Colonic mucosa (tissue), 4 donors: ENCODE results near the gene NXNL1. TPM values are rescaled to one million over a fixed set of nuclear protein-coding genes. Genes with fewer than 3 reads are reported as not detected.
"Not testable (repeated sequence)": the region's sequence is repeated elsewhere in the genome, so short reads cannot be mapped to it uniquely, and the experiment has no call there.

ENCODE experiments used
- DNase-seq: peaks from one replicate; pipeline ENCODE4 v3.0.0-alpha.2; 2020
- H3K27ac ChIP-seq: fragments of 200-600 bp; one replicate; pipeline ENCODE4 v1.8.0; 2021
- H3K27me3 ChIP-seq: fragments of 200-600 bp; one replicate; pipeline ENCODE4 v1.8.0; 2021
- H3K36me3 ChIP-seq: fragments of 200-600 bp; one replicate; pipeline ENCODE4 v1.8.0; 2021
- H3K4me1 ChIP-seq: fragments of 200-600 bp; one replicate; pipeline ENCODE4 v1.8.0; 2021; ENCODE audit warnings: mild to moderate bottlenecking
- H3K4me3 ChIP-seq: fragments of 200-600 bp; one replicate; pipeline ENCODE4 v1.8.0; 2021
- H3K9ac ChIP-seq, 2 donors: one replicate each; pipeline ENCODE4 v1.7.0; 2013; ENCODE audit warnings: control low read depth in 2 of 2, low read depth in 2 of 2, low read length in 2 of 2
- H3K9me3 ChIP-seq: fragments of 200-600 bp; one replicate; pipeline ENCODE4 v1.8.0; 2021
- CTCF ChIP-seq: fragments of 200-600 bp; IDR thresholded peaks from one replicate; pipeline ENCODE4 v1.8.0; 2022; ENCODE audit warnings: antibody characterized with exemption, mild to moderate bottlenecking
- intact Hi-C: fragments of 100-400 bp; cut with DNase I; formaldehyde crosslinking; loops from one replicate; pipeline ENCODE4 v1.14.1; 2022
- total RNA-seq, 2 donors: library from RNA; stranded (reverse); fragmentation: NEBNext Ultra II Directional in 1 of 2; extraction: Animal tissue kit (Norgen Biotek cat#: 25700) in 1 of 2; gene quantifications; one replicate each; pipeline ENCODE4 v1.2.1, GENCODE V29; 2021
- donor health status: healthy.
- donor health status: DM: no; HTN: no; CAD: no.
- donor health status: DM: no; HTN: no; CAD: no.

NXNL1 gene
- total RNA-seq, 2 donors from 2014 or later, result not detected

- Histone ChIP-seq H3K27ac (no peak overlapping the region), H3K4me1 (no peaks in the 10 kb centered on the region), H3K27me3 (no peaks in the 10 kb centered on the region), H3K4me3 (no peak overlapping the region), H3K36me3 (no peaks in the 10 kb centered on the region), H3K9me3 (no peaks in the 10 kb centered on the region), H3K9ac (no peak overlapping the region)
- TF ChIP-seq CTCF, result no peak
- intact Hi-C loops, result no loop called here
- no peak for DNase-seq
Observed at GRCh38 chr19:17503240-17503639, 42.5 kb upstream of the NXNL1 start.

- intact Hi-C loops, result no loop called here
- H3K9me3 ChIP-seq, result no peaks in the 10 kb centered on the region
- no peak for DNase-seq
- no peak overlapping the region for H3K9ac ChIP-seq
- no peak overlapping the region for H3K27ac ChIP-seq
- no peak for TF ChIP-seq CTCF
- no peaks in the 10 kb centered on the region for H3K4me1 ChIP-seq
- H3K36me3 ChIP-seq, result no peaks in the 10 kb centered on the region
- H3K27me3 ChIP-seq, result no peaks in the 10 kb centered on the region
- no peak overlapping the region for H3K4me3 ChIP-seq
Observed at GRCh38 chr19:17500447-17501198, 39.9 kb upstream of the NXNL1 start.

- no peaks in the 10 kb centered on the region for H3K27me3 ChIP-seq
- no peak overlapping the region for H3K9ac ChIP-seq
- no peaks in the 10 kb centered on the region for H3K4me1 ChIP-seq
- no peak for TF ChIP-seq CTCF
- H3K4me3 ChIP-seq, result no peak overlapping the region
- no peak overlapping the region for H3K27ac ChIP-seq
- no peak for DNase-seq
- no peaks in the 10 kb centered on the region for H3K36me3 ChIP-seq
- intact Hi-C loops, result no loop called here
- no peaks in the 10 kb centered on the region for H3K9me3 ChIP-seq
Observed at GRCh38 chr19:17499648-17500446, 39.1 kb upstream of the NXNL1 start.

- H3K36me3 ChIP-seq, H3K27me3 ChIP-seq, H3K27ac ChIP-seq, DNase-seq, intact Hi-C loops, H3K4me3 ChIP-seq, H3K9ac ChIP-seq, H3K9me3 ChIP-seq, H3K4me1 ChIP-seq: not testable (repeated sequence)
Observed at GRCh38 chr19:17499025-17499424, 38.3 kb upstream of the NXNL1 start.

DNA sequence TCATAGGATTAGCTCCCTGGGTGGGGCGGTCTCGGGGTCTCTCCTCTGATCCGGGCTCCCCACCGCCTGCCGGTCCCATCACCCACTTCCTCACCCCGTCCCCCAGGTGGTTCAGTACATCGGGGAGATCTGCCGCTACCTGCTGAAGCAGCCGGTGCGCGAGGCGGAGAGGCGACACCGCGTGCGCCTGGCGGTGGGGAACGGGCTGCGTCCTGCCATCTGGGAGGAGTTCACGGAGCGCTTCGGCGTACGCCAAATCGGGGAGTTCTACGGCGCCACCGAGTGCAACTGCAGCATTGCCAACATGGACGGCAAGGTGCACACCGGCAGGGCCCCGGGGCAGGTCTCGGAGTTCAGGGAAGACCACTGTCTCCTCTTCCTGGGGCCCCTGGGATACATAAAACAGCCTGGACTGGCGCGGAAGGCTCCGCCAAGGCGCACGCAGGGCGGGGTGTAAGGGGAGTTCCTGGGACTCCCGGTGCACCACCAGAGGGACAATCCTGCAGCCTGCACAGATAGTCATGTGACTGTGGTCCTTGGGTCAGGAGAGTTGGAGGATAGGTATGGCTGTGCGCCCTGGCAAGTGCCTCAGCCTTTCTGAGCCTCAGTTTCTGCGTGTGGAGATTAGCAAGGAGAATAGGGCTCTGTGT lies 36.5 kb upstream of the NXNL1 start:
- Histone ChIP-seq H3K36me3 (no peaks in the 10 kb centered on the region), H3K27ac (no peak overlapping the region), H3K9ac (no peak overlapping the region), H3K27me3 (no peaks in the 10 kb centered on the region), H3K9me3 (no peaks in the 10 kb centered on the region), H3K4me1 (no peaks in the 10 kb centered on the region), H3K4me3 (peak overlapping the region; percentile 14)
- peak; percentile 32 for DNase-seq
- intact Hi-C loops, result no loop called here
- no peak for TF ChIP-seq CTCF
